ENCODE measurements around the gene ARFRP1. TPM values are rescaled to one million over a fixed set of nuclear protein-coding genes. Genes with fewer than 3 reads are reported as not detected.

ARFRP1 gene
- total and polyA plus RNA-seq, 2 of the 13 experiments (the other 11 are each of a cell fraction or from before 2014, with no cell fraction given): 32.0 to 51.1 TPM

GRCh38 chr20:63740627-63741353 lies 33.0 kb upstream of the ARFRP1 start (continued):
- peak; percentile 83 for TF ChIP-seq TFDP2 (CRISPR knock-in tag; IDR thresholded peaks at IDR 0.05)
- TF ChIP-seq ZNF773 (CRISPR knock-in tag; IDR thresholded peaks at IDR 0.05; ENCODE audit: borderline replicate concordance): peak; percentile 71; the same call in 1 of the 2 replicates
- 0 out of 2 replicates have a peak, but pooled peaks have one; percentile 70 for TF ChIP-seq ZNF674 (CRISPR knock-in tag; IDR thresholded peaks at IDR 0.05; ENCODE audit: low read depth)
- TF ChIP-seq PHF5A (CRISPR knock-in tag; IDR thresholded peaks at IDR 0.05; ENCODE audit: low read depth, unreplicated experiment): peak; percentile 79
- TF ChIP-seq ZNF362 (CRISPR knock-in tag; IDR thresholded peaks at IDR 0.05; ENCODE audit: borderline replicate concordance): peak; percentile 45; the same call in 1 of the 2 replicates
- no peak for TF ChIP-seq HOXA9 (CRISPR knock-in tag; IDR thresholded peaks at IDR 0.05; ENCODE audit: borderline replicate concordance)
- peak; percentile 56 for TF ChIP-seq ARID2 (CRISPR knock-in tag; IDR thresholded peaks at IDR 0.05; ENCODE audit: borderline replicate concordance)
- TF ChIP-seq ZNF260 (CRISPR knock-in tag; IDR thresholded peaks at IDR 0.05; ENCODE audit: borderline replicate concordance, low read depth): no peak
- peak; percentile 99 for TF ChIP-seq KLF12 (CRISPR knock-in tag; IDR thresholded peaks at IDR 0.05; ENCODE audit: borderline replicate concordance)
- TF ChIP-seq HBP1 (CRISPR knock-in tag; IDR thresholded peaks at IDR 0.05; ENCODE audit: low read depth): peak; percentile 96; the same call in 1 of the 2 replicates
- peak; percentile 86; the same call in 1 of the 2 replicates for TF ChIP-seq TP53 (CRISPR knock-in tag; conservative IDR thresholded peaks at IDR 0.05)
- peak; percentile 87; the same call in 1 of the 2 replicates for TF ChIP-seq NR3C1 (CRISPR knock-in tag; IDR thresholded peaks at IDR 0.05)
- no peak for TF ChIP-seq ZBTB40 (IDR thresholded peaks at IDR 0.05)
- TF ChIP-seq ZBTB40 (CRISPR knock-in tag; IDR thresholded peaks at IDR 0.05): peak; percentile 95
- TF ChIP-seq THAP11 (CRISPR knock-in tag; IDR thresholded peaks at IDR 0.05): peak; percentile 90
- peak; percentile 89 for TF ChIP-seq ZNF253 (CRISPR knock-in tag; IDR thresholded peaks at IDR 0.05; ENCODE audit: borderline replicate concordance)
